Measurements from ENCODE around the gene CEP112. TPM values are rescaled to one million over a fixed set of nuclear protein-coding genes. Genes with fewer than 3 reads are reported as not detected.

The CEP112 gene
- total and polyA plus RNA-seq, 2 of the 13 experiments (the other 11 are each of a cell fraction or from before 2014, with no cell fraction given) = 1.2 to 3.4 TPM

DNA sequence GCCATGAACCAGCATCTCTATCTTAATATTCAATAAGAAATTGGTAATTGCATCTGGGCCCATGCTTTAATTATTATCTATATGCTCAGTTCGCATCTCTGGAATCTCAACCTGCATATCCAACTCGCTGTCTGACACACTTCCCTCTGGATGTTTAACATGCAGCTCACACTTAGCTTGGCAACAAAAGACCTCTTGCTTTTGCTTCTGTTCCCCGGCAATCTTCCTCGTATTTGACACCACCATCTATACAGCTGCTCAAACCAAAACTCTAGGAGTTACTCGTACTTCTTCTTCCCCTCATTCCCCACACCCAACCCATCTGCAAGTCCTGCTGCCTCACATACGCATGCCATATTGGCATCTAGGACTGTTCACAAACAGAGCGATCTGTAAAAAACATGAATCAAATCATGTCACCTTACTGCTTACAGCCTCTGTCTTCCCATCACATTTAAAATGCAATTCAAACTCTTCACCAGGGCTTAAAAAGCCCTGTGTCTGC lies 300.6 kb downstream of the CEP112 start:
- FAIRE-seq = no peak
- H3K27ac ChIP-seq (ENCODE audit: extremely low read length, insufficient read depth, low read length) = no peak overlapping the region
- no peak overlapping the region for H3K4me3 ChIP-seq (replicated peaks in 1 of 3; ENCODE audit: insufficient read depth in 1 of 3, low read depth in 2 of 3, low read length in 3 of 3)
- H3K4me2 ChIP-seq (ENCODE audit: low read depth, low read length) = no peak overlapping the region
- intact Hi-C loops (cut with micrococcal nuclease; ENCODE audit: unreplicated experiment) (no loop called here), in situ Hi-C loops (cut with HindIII; ENCODE audit: extremely low pct_ligation_motif_present, low pct_unique_long_range_greater_than_20kb) (no loop called here)
- no peak for ATAC-seq
- ChIA-PET CTCF (ENCODE audit: low intra/inter-chr PET ratio, low total read pairs) (no interaction called here), POLR2A (no interaction called here)
- no peak for DNase-seq (ENCODE audit: low spot score)
- H3K9me3 ChIP-seq (ENCODE audit: low read length) = no peaks in the 10 kb centered on the region
- no peaks in the 10 kb centered on the region for H4K20me1 ChIP-seq (ENCODE audit: insufficient read depth, low read length)
- H3K27me3 ChIP-seq (ENCODE audit: control insufficient read depth in 1 of 2, insufficient read depth in 2 of 2, low read length in 2 of 2) = no peaks in the 10 kb centered on the region
- WGBS (ENCODE audit: low lambda C conversion rate) = 69% methylated on average over 7 of the region's 7 CpGs
- no peaks in the 10 kb centered on the region for H3K36me3 ChIP-seq (replicated peaks in 1 of 2; ENCODE audit: control insufficient read depth in 1 of 2, insufficient read depth in 2 of 2, low read length in 2 of 2)
- H3K79me2 ChIP-seq (ENCODE audit: insufficient read depth, low read length) = no peaks in the 10 kb centered on the region
- H2AFZ ChIP-seq (ENCODE audit: low read length) = no peak overlapping the region
- no peaks in the 10 kb centered on the region for H3K4me1 ChIP-seq (ENCODE audit: insufficient read depth, low read length)
- TF ChIP-seq TGIF2 (CRISPR knock-in tag; IDR thresholded peaks at IDR 0.05) = no peak
- no peak for TF ChIP-seq ESRRA (CRISPR knock-in tag; IDR thresholded peaks at IDR 0.05; ENCODE audit: low read depth)
- TF ChIP-seq, protein P1, sequence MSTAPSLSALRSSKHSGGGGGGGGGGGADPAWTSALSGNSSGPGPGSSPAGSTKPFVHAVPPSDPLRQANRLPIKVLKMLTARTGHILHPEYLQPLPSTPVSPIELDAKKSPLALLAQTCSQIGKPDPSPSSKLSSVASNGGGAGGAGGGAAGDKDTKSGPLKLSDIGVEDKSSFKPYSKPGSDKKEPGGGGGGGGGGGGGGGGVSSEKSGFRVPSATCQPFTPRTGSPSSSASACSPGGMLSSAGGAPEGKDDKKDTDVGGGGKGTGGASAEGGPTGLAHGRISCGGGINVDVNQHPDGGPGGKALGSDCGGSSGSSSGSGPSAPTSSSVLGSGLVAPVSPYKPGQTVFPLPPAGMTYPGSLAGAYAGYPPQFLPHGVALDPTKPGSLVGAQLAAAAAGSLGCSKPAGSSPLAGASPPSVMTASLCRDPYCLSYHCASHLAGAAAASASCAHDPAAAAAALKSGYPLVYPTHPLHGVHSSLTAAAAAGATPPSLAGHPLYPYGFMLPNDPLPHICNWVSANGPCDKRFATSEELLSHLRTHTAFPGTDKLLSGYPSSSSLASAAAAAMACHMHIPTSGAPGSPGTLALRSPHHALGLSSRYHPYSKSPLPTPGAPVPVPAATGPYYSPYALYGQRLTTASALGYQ (CRISPR knock-in tag; IDR thresholded peaks at IDR 0.05) = no peak
- TF ChIP-seq, protein P2, sequence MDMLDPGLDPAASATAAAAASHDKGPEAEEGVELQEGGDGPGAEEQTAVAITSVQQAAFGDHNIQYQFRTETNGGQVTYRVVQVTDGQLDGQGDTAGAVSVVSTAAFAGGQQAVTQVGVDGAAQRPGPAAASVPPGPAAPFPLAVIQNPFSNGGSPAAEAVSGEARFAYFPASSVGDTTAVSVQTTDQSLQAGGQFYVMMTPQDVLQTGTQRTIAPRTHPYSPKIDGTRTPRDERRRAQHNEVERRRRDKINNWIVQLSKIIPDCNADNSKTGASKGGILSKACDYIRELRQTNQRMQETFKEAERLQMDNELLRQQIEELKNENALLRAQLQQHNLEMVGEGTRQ (IDR thresholded peaks at IDR 0.05; ENCODE audit: low read depth, low read length) = no peak
- TF ChIP-seq, protein P2 (CRISPR knock-in tag; IDR thresholded peaks at IDR 0.05; ENCODE audit: borderline replicate concordance) = no peak
- TF ChIP-seq ZNF552 (CRISPR knock-in tag; IDR thresholded peaks at IDR 0.05; ENCODE audit: borderline replicate concordance) = no peak
- TF ChIP-seq HNRNPH1 (optimal IDR thresholded peaks at IDR 0.05; ENCODE audit: low read depth, low read length) = no peak
- TF ChIP-seq, protein P3, sequence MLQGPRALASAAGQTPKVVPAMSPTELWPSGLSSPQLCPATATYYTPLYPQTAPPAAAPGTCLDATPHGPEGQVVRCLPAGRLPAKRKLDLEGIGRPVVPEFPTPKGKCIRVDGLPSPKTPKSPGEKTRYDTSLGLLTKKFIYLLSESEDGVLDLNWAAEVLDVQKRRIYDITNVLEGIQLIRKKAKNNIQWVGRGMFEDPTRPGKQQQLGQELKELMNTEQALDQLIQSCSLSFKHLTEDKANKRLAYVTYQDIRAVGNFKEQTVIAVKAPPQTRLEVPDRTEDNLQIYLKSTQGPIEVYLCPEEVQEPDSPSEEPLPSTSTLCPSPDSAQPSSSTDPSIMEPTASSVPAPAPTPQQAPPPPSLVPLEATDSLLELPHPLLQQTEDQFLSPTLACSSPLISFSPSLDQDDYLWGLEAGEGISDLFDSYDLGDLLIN (CRISPR knock-in tag; IDR thresholded peaks at IDR 0.05; ENCODE audit: borderline replicate concordance) = no peak
- TF ChIP-seq ZSCAN12 (CRISPR knock-in tag; IDR thresholded peaks at IDR 0.05) = no peak
- TF ChIP-seq NR2F1 (CRISPR knock-in tag; IDR thresholded peaks at IDR 0.05) = no peak
- no peak for TF ChIP-seq ZBTB3 (CRISPR knock-in tag; IDR thresholded peaks at IDR 0.05; ENCODE audit: borderline replicate concordance, low read depth)
- no peak for TF ChIP-seq SIN3B (IDR thresholded peaks at IDR 0.05; ENCODE audit: low read length)
- TF ChIP-seq, protein P4, sequence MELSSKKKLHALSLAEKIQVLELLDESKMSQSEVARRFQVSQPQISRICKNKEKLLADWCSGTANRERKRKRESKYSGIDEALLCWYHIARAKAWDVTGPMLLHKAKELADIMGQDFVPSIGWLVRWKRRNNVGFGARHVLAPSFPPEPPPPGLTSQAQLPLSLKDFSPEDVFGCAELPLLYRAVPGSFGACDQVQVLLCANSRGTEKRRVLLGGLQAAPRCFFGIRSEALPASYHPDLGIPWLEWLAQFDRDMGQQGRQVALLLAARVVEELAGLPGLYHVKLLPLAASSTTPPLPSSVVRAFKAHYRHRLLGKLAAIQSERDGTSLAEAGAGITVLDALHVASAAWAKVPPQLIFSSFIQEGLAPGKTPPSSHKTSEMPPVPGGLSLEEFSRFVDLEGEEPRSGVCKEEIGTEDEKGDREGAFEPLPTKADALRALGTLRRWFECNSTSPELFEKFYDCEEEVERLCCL (CRISPR knock-in tag; IDR thresholded peaks at IDR 0.05; ENCODE audit: borderline replicate concordance) = no peak
- BruUV-seq (replicated peaks) = no TSS peak
- no peak overlapping the region for H3K9ac ChIP-seq (ENCODE audit: insufficient read depth, low read depth, low read length)

Data from HepG2 (cell line).